Testis (tissue), 2 donors: Measurements from ENCODE around the gene ATG5.

Experiments used
- POLR2A ChIP-seq: fragments of 450-650 bp; IDR thresholded peaks from one replicate; pipeline ENCODE4 v1.6.1; 2017; ENCODE audit warnings: antibody characterized with exemption, mild to moderate bottlenecking, moderate library complexity
- TF ChIP-seq, protein P1 (sequence below), 3 experiments: fragments of 450-650 bp in 2 of 3; fragments of 200-600 bp in 1 of 3; sonication (generic) in 1 of 3; IDR thresholded peaks; one replicate each; pipeline ENCODE4 v1.5.1; 2016 to 2019; ENCODE audit warnings: antibody characterized with exemption in 3 of 3, mild to moderate bottlenecking in 2 of 3, moderate library complexity in 1 of 3

- no peak for TF ChIP-seq POLR2A
- TF ChIP-seq, protein P1, sequence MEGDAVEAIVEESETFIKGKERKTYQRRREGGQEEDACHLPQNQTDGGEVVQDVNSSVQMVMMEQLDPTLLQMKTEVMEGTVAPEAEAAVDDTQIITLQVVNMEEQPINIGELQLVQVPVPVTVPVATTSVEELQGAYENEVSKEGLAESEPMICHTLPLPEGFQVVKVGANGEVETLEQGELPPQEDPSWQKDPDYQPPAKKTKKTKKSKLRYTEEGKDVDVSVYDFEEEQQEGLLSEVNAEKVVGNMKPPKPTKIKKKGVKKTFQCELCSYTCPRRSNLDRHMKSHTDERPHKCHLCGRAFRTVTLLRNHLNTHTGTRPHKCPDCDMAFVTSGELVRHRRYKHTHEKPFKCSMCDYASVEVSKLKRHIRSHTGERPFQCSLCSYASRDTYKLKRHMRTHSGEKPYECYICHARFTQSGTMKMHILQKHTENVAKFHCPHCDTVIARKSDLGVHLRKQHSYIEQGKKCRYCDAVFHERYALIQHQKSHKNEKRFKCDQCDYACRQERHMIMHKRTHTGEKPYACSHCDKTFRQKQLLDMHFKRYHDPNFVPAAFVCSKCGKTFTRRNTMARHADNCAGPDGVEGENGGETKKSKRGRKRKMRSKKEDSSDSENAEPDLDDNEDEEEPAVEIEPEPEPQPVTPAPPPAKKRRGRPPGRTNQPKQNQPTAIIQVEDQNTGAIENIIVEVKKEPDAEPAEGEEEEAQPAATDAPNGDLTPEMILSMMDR (IDR thresholded peaks at IDR 0.05): no peak
Measured at GRCh38 chr6:106192824-106193223, 132.7 kb downstream of the ATG5 start.
